Dendritic cell treated with granulocyte-macrophage colony-stimulating factor and Interleukin-4, amounts not matched to agents 40 ng/mL and 50 ng/mL, for 4 days (primary cell): ENCODE measurements around the gene CRMP1.

Experiments used
- H3K27ac Mint-ChIP-seq: one replicate; pipeline ENCODE4 v1.8.0; 2022; ENCODE audit warnings: mild to moderate bottlenecking, mixed read lengths
- H3K27me3 Mint-ChIP-seq: one replicate; pipeline ENCODE4 v1.8.0; 2022; ENCODE audit warnings: mild to moderate bottlenecking, mixed read lengths
- H3K36me3 Mint-ChIP-seq: one replicate; pipeline ENCODE4 v1.8.0; 2022; ENCODE audit warnings: low read depth, mixed read lengths
- H3K4me1 Mint-ChIP-seq: one replicate; pipeline ENCODE4 v1.8.0; 2022; ENCODE audit warnings: low read depth, mixed read lengths
- H3K4me3 Mint-ChIP-seq: one replicate; pipeline ENCODE4 v1.8.0; 2022; ENCODE audit warnings: mild to moderate bottlenecking, moderate library complexity, mixed read lengths
- H3K9me3 Mint-ChIP-seq: one replicate; pipeline ENCODE4 v1.8.0; 2022; ENCODE audit warnings: mixed read lengths
- intact Hi-C: fragments of 100-400 bp; cut with micrococcal nuclease; formaldehyde crosslinking; loops from one replicate; pipeline ENCODE4 v1.15.0; 2022

CRMP1 gene

GRCh38 chr4:5908876-5909427, 16.1 kb upstream of the CRMP1 start:
- no peaks in the 10 kb centered on the region for H3K9me3 Mint-ChIP-seq
- H3K4me1 Mint-ChIP-seq: no peaks in the 10 kb centered on the region
- H3K36me3 Mint-ChIP-seq: no peaks in the 10 kb centered on the region
- intact Hi-C loops: no loop called here
- peaks cover 20% of the 10 kb centered on the region for H3K27me3 Mint-ChIP-seq
- H3K27ac Mint-ChIP-seq: no peak overlapping the region
- no peak overlapping the region for H3K4me3 Mint-ChIP-seq

DNA sequence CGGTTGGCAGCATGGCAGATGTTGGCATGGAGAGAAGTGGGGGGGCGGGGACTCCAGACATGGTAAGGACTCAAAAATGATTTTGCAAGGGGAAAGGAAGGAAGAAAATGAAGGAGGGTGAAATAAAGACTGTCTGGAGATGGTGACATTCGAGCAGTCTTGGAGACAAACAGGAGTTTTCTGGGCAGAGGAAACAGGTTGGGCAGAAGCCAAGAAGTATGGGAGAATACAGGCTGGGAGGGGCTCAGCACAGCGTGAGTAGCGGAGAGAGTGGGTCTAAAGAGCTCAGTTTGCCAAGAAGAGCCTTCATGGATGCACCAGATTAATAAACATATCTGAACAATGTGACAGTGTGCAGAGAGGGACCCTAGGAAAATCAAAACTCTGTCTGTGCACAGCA, 13.3 kb upstream of the CRMP1 start:
- Mint-ChIP-seq H3K27ac (no peak overlapping the region), H3K4me3 (no peak overlapping the region), H3K4me1 (no peaks in the 10 kb centered on the region), H3K36me3 (no peaks in the 10 kb centered on the region), H3K27me3 (peaks cover 23% of the 10 kb centered on the region), H3K9me3 (no peaks in the 10 kb centered on the region)
- intact Hi-C loops: no loop called here

DNA sequence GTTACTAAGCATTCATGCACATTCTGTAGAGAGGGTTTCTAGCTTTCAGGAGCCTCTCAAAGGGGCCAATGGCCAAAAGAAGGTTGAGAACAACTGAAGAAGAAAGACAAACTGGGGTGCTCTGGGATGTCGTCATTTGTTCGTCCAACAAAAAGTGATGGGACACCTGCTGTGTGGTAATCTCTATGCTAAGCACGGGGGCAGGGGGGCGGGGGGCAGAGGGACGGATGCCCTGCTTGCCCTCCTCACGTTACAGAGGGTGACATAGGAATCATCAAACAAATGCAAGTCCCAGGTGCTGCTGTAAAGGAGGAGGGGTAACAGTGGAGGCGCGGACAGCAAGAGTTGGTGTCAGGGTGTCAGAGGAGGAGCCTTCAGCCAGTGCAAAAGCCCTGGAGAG, 12.8 kb upstream of the CRMP1 start:
- Mint-ChIP-seq H3K36me3 (no peaks in the 10 kb centered on the region), H3K4me3 (no peak overlapping the region), H3K27ac (no peak overlapping the region), H3K9me3 (no peaks in the 10 kb centered on the region), H3K27me3 (peaks cover 25% of the 10 kb centered on the region), H3K4me1 (no peaks in the 10 kb centered on the region)
- intact Hi-C loops: no loop called here

DNA sequence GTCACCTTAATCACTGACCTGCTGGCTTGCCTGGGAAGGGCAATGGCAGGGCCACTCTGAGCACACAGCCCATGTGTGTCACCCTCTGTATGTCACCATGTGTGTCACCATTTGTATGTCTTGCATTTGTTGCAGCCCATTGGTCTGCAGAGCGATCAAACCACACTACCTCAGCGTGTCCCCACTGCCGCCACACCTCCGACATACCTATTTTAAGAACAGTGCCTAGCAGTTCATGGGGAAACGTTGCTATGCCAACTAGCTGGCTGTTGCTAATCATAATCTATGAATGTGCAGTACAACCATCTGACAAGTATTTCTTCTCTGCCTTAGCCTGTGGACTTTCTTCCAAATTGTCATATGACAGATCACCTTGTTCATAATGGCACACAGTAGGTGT, 8.0 kb upstream of the CRMP1 start:
- H3K36me3 Mint-ChIP-seq: no peaks in the 10 kb centered on the region
- H3K27ac Mint-ChIP-seq: no peak overlapping the region
- H3K9me3 Mint-ChIP-seq: no peaks in the 10 kb centered on the region
- intact Hi-C loops: no loop called here
- H3K4me3 Mint-ChIP-seq: no peak overlapping the region
- H3K4me1 Mint-ChIP-seq: no peaks in the 10 kb centered on the region
- peaks cover 25% of the 10 kb centered on the region for H3K27me3 Mint-ChIP-seq

DNA sequence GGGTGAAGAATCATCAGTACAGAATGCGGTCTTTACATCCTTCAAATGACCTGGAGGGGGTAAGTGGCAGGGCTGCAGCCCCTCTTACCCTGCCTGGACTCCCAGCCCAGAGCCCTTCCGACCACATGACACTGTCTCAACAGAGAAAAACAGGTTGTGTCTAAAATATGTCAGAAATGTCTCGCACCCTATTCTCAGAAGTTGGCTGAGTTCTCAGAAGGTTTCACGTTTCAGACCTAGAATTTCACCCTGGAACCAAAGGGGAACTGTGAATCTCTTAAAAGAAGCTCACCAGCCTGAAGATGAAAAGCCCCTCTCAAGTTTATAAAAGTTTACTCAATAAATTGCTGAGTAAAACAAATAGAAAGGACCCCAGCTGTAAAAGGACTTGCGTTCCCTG, 7.0 kb upstream of the CRMP1 start:
- intact Hi-C loops: no loop called here
- H3K4me3 Mint-ChIP-seq: no peak overlapping the region
- H3K4me1 Mint-ChIP-seq: no peaks in the 10 kb centered on the region
- H3K27me3 Mint-ChIP-seq: peaks cover 29% of the 10 kb centered on the region
- H3K36me3 Mint-ChIP-seq: no peaks in the 10 kb centered on the region
- H3K9me3 Mint-ChIP-seq: no peaks in the 10 kb centered on the region
- H3K27ac Mint-ChIP-seq: no peak overlapping the region

- intact Hi-C loops: no loop called here
- Mint-ChIP-seq H3K4me1 (no peaks in the 10 kb centered on the region), H3K4me3 (no peak overlapping the region), H3K9me3 (no peaks in the 10 kb centered on the region), H3K27me3 (peaks cover 31% of the 10 kb centered on the region), H3K27ac (no peak overlapping the region), H3K36me3 (no peaks in the 10 kb centered on the region)
Measured at GRCh38 chr4:5899396-5899795, 6.5 kb upstream of the CRMP1 start.

DNA sequence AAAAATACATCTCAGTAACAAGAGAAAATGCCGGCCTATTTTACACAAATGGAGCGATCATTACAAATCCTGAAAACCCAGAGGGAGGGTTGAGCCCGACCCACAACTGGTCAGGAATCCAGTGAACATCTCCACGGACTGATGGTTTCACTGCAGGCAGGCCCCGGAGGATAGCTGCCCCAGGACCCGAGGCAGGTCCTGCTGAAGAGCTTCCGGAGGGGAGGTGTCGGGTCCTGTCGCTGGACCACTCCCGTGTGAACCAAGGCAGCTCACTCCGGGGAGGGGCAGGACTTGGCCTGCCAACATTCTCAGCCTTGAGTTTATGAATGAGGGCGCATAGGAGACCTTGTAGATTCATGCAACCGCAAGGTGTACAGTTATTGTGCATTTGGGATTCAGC, 4.8 kb upstream of the CRMP1 start:
- H3K4me1 Mint-ChIP-seq: no peaks in the 10 kb centered on the region
- H3K36me3 Mint-ChIP-seq: no peaks in the 10 kb centered on the region
- no peak overlapping the region for H3K4me3 Mint-ChIP-seq
- intact Hi-C loops: no loop called here
- H3K9me3 Mint-ChIP-seq: no peaks in the 10 kb centered on the region
- H3K27ac Mint-ChIP-seq: no peak overlapping the region
- H3K27me3 Mint-ChIP-seq: peaks cover 36% of the 10 kb centered on the region

DNA sequence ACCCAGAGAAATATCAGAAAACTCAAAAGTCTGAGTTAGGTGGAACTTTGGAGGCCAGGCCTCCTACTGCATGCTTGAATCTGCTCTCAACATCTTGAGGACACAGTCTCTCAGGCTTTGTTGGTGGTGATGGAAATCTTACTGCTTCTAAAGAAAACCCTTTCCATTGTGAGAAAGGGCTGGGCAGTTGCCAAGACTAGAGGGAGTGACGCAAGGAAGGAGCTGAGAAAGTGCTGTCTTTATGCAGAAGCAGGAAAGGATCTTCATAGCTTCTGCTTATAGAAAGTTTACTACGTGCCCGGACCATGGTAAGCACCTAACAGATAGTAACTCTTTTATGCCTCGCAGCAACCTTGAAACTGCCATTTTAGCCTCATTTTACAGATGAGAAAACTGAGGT, 2.4 kb upstream of the CRMP1 start:
- Mint-ChIP-seq H3K4me3 (no peak overlapping the region), H3K27me3 (peaks cover 53% of the 10 kb centered on the region), H3K36me3 (no peaks in the 10 kb centered on the region), H3K27ac (no peak overlapping the region), H3K4me1 (no peaks in the 10 kb centered on the region), H3K9me3 (no peaks in the 10 kb centered on the region)
- intact Hi-C loops: no loop called here

- no peaks in the 10 kb centered on the region for H3K4me1 Mint-ChIP-seq
- H3K36me3 Mint-ChIP-seq: no peaks in the 10 kb centered on the region
- H3K4me3 Mint-ChIP-seq: no peak overlapping the region
- peaks cover 63% of the 10 kb centered on the region for H3K27me3 Mint-ChIP-seq
- intact Hi-C loops: no loop called here
- H3K9me3 Mint-ChIP-seq: no peaks in the 10 kb centered on the region
- no peak overlapping the region for H3K27ac Mint-ChIP-seq
Measured at GRCh38 chr4:5894266-5894665, 1.4 kb upstream of the CRMP1 start.

DNA sequence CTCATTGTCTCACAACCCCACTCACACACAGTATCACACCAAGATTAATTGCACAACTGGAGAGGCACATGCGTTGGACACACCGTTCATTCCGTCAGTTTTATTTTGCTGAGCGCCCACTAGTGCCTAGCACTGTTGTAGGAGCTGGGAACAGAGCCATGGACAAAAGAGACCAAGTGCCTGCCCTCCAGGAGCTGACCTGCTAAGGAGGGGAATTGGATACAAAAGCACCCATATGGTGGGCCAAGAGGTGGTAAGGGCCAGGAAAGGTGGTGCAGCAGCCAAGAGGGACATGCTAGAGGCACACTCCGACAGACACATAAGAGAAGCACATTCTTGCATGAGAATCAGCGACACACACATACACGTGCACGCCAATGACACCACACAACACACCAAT, 705 bp upstream of the CRMP1 start:
- Mint-ChIP-seq H3K9me3 (no peaks in the 10 kb centered on the region), H3K4me3 (no peak overlapping the region), H3K27ac (no peak overlapping the region), H3K27me3 (peaks cover 66% of the 10 kb centered on the region), H3K4me1 (no peaks in the 10 kb centered on the region), H3K36me3 (no peaks in the 10 kb centered on the region)
- intact Hi-C loops: no loop called here

GRCh38 chr4:5892323-5893003, 423 bp downstream of the CRMP1 start:
- H3K27me3 Mint-ChIP-seq: peaks cover 66% of the 10 kb centered on the region
- intact Hi-C loops: no loop called here
- no peak overlapping the region for H3K27ac Mint-ChIP-seq
- H3K36me3 Mint-ChIP-seq: no peaks in the 10 kb centered on the region
- H3K4me1 Mint-ChIP-seq: no peaks in the 10 kb centered on the region
- no peak overlapping the region for H3K4me3 Mint-ChIP-seq
- H3K9me3 Mint-ChIP-seq: no peaks in the 10 kb centered on the region

DNA sequence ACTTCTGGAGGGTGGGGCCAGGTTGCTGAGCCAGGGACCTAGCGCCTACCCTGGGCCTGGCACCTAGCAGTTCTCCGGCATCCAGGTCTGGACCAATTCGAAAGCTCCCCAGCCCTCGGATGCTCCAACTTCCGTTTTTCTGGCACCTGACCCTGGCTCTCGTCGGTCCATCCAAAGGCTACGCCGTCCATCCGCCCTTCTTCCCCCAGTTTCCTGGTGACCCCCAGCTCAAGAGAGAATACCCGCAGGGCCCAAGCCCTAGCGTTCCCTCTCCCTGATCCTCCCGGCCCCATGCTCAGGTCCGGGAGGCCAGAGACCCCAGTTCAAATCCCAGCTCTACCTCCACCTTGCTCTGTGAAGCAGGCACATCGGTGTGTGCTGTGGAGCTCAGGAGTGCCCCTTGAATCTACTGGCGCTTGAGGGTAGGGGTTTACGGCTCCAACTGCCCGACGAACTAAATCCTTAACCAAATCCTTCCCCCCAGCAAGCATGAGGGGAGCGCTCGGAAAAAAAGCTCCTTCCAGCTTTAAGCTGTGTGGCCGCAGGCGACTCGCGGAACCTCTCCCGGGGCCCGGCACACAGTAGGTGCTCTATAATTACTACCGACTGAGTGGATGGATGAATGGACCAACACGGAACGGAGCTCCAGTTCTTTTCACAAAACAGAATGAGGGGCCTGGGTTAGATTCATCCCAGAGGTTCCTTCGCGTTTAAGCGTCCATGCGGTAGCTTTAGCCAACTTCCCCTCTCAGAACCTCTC, 1.1 kb downstream of the CRMP1 start:
- Mint-ChIP-seq H3K27ac (no peak overlapping the region), H3K9me3 (no peaks in the 10 kb centered on the region), H3K4me1 (no peaks in the 10 kb centered on the region), H3K36me3 (no peaks in the 10 kb centered on the region), H3K27me3 (peaks cover 72% of the 10 kb centered on the region), H3K4me3 (no peak overlapping the region)
- intact Hi-C loops: no loop called here

GRCh38 chr4:5890063-5890727, 2.7 kb downstream of the CRMP1 start:
- Mint-ChIP-seq H3K27me3 (peaks cover 81% of the 10 kb centered on the region), H3K27ac (no peak overlapping the region), H3K4me3 (no peak overlapping the region)

GRCh38 chr4:5889002-5889696, 3.7 kb downstream of the CRMP1 start:
- intact Hi-C loops: no loop called here
- Mint-ChIP-seq H3K9me3 (no peaks in the 10 kb centered on the region), H3K27ac (no peak overlapping the region), H3K4me3 (no peak overlapping the region), H3K27me3 (peaks cover 76% of the 10 kb centered on the region), H3K36me3 (no peaks in the 10 kb centered on the region), H3K4me1 (no peaks in the 10 kb centered on the region)

More at GRCh38 chr4:5890063-5890727, 2.7 kb downstream of the CRMP1 start:
- intact Hi-C loops: no loop called here
- no peaks in the 10 kb centered on the region for H3K36me3 Mint-ChIP-seq
- no peaks in the 10 kb centered on the region for H3K4me1 Mint-ChIP-seq
- no peaks in the 10 kb centered on the region for H3K9me3 Mint-ChIP-seq
